ENCODE results near the gene PDCD1. TPM values are rescaled to one million over a fixed set of nuclear protein-coding genes. Genes with fewer than 3 reads are reported as not detected.

PDCD1 gene
- total and polyA plus RNA-seq, 2 experiments from 2014 or later: 0.44 TPM; not detected in 1

DNA sequence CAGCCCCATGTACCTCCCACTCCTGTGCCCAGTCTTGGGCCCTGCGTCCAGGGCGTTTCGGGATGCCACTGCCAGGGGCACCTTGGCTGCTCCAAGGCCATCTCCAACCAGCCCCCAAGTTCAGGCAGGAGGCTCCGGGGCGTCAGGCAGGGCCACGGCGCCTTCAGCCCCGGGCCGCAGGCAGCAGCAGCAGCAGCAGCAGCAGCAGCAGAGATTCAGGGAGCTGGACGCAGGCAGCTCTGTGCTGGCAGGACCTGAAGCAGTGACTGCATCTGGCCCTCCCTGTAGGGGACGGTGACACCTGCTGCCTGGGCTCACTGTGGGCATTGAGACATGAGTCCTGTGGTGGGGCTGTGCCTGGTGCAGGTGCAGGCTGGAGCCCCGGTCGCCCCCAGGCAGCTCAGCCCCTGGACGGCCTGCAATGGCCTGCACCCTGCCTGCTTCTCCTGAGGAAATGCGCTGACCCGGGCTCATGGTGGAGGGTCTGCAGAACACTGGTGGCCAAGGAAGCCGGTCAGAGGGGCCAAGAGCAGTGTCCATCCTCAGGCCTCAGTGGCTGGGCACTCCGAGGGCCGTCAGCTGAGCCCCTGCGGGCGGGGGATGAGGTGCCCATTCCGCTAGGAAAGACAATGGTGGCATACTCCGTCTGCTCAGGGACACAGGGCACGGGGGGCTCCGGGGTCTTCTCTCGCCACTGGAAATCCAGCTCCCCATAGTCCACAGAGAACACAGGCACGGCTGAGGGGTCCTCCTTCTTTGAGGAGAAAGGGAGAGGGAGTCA, 8.0 kb downstream of the PDCD1 start:
- no peak for DNase-seq (ENCODE audit: low spot score)
- H3K27me3 ChIP-seq: no peaks in the 10 kb centered on the region
- H3K9me2 ChIP-seq (replicated peaks; ENCODE audit: insufficient read depth): no peaks in the 10 kb centered on the region
- H3K4me3 ChIP-seq: no peak overlapping the region
- TF ChIP-seq EZH2 (IDR thresholded peaks at IDR 0.05; ENCODE audit: borderline replicate concordance): no peak
- TF ChIP-seq EZH2phosphoT487 (IDR thresholded peaks at IDR 0.05; ENCODE audit: low read depth, severe bottlenecking, unreplicated experiment): no peak
- TF ChIP-seq, protein P1, sequence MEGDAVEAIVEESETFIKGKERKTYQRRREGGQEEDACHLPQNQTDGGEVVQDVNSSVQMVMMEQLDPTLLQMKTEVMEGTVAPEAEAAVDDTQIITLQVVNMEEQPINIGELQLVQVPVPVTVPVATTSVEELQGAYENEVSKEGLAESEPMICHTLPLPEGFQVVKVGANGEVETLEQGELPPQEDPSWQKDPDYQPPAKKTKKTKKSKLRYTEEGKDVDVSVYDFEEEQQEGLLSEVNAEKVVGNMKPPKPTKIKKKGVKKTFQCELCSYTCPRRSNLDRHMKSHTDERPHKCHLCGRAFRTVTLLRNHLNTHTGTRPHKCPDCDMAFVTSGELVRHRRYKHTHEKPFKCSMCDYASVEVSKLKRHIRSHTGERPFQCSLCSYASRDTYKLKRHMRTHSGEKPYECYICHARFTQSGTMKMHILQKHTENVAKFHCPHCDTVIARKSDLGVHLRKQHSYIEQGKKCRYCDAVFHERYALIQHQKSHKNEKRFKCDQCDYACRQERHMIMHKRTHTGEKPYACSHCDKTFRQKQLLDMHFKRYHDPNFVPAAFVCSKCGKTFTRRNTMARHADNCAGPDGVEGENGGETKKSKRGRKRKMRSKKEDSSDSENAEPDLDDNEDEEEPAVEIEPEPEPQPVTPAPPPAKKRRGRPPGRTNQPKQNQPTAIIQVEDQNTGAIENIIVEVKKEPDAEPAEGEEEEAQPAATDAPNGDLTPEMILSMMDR (IDR thresholded peaks at IDR 0.05; ENCODE audit: poor library complexity): no peak
- no peaks in the 10 kb centered on the region for H3K79me2 ChIP-seq
- H3K4me1 ChIP-seq (ENCODE audit: insufficient read depth): no peaks in the 10 kb centered on the region
- H3K9me3 ChIP-seq (ENCODE audit: low read depth): no peaks in the 10 kb centered on the region
- H3K27ac ChIP-seq: no peak overlapping the region
- WGBS (ENCODE audit: low lambda C conversion rate, missing lambda C conversion rate): 94% methylated on average over 26 of the region's 27 CpGs
- no peaks in the 10 kb centered on the region for H3K36me3 ChIP-seq (replicated peaks; ENCODE audit: insufficient read depth, low read depth)
- H4K20me1 ChIP-seq (ENCODE audit: insufficient read depth, poor library complexity, severe bottlenecking): no peaks in the 10 kb centered on the region
- no peak overlapping the region for H3K4me2 ChIP-seq
- H2AFZ ChIP-seq: no peak overlapping the region

GRCh38 chr2:241849616-241850543, 8.8 kb downstream of the PDCD1 start:
- H3K27ac ChIP-seq: no peak overlapping the region
- H2AFZ ChIP-seq: no peak overlapping the region
- no peaks in the 10 kb centered on the region for H3K36me3 ChIP-seq (replicated peaks; ENCODE audit: insufficient read depth, low read depth)
- no peaks in the 10 kb centered on the region for H4K20me1 ChIP-seq (ENCODE audit: insufficient read depth, poor library complexity, severe bottlenecking)
- DNase-seq (ENCODE audit: low spot score): no peak
- 89% methylated on average over 16 of the region's 16 CpGs for WGBS (ENCODE audit: low lambda C conversion rate, missing lambda C conversion rate)
- no peak overlapping the region for H3K4me2 ChIP-seq
- no peaks in the 10 kb centered on the region for H3K79me2 ChIP-seq
- no peaks in the 10 kb centered on the region for H3K4me1 ChIP-seq (ENCODE audit: insufficient read depth)
- no peak for TF ChIP-seq EZH2 (IDR thresholded peaks at IDR 0.05; ENCODE audit: borderline replicate concordance)
- TF ChIP-seq, protein P1 (IDR thresholded peaks at IDR 0.05; ENCODE audit: poor library complexity): no peak
- no peak for TF ChIP-seq EZH2phosphoT487 (IDR thresholded peaks at IDR 0.05; ENCODE audit: low read depth, severe bottlenecking, unreplicated experiment)
- no peaks in the 10 kb centered on the region for H3K9me2 ChIP-seq (replicated peaks; ENCODE audit: insufficient read depth)
- H3K4me3 ChIP-seq: no peak overlapping the region
- H3K27me3 ChIP-seq: peaks cover 5% of the 10 kb centered on the region
- H3K9me3 ChIP-seq (ENCODE audit: low read depth): no peaks in the 10 kb centered on the region

DNA sequence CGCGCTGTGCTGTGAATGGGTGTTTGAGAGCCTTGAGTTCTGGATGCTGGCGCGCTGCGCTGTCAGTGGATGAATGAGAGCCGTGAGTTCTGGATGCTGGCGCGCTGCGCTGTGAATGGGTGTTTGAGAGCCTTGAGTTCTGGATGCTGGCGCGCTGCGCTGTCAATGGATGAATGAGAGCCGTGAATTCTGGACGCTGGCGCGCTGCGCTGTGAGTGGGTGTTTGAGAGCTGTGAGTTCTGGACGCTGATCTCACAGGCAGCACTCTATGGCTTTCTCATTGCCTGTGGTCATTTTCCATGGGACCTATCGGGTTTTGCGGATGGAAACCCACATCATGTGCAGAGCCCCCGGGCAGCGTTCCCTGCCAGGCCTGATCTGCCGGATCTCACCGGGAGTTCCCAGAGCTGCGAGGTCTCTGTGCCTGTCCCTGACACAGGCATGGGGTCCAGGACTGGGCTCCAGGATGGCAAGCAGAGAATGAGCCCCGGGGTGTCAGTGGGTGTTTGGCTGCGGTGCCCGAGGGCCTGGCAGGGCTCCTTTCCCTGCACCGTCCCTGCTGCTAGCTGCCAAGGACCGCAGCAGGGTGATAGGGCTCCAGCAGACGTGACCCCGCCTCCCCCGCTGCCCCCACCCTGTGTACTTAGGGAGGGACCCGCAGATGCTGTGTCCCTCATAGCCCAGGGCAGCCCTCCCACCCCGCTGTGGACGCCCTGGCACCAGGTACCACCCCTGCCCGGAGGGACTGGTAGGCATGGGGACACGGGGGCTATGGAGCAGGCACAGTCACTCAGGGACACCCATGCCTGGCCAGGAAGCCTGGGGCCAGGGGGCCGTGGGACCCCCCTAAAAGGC, 9.7 kb downstream of the PDCD1 start:
- Histone ChIP-seq H3K9me3 (ENCODE audit: low read depth) (no peaks in the 10 kb centered on the region), H3K36me3 (replicated peaks; ENCODE audit: insufficient read depth, low read depth) (no peaks in the 10 kb centered on the region), H3K9me2 (replicated peaks; ENCODE audit: insufficient read depth) (no peaks in the 10 kb centered on the region), H4K20me1 (ENCODE audit: insufficient read depth, poor library complexity, severe bottlenecking) (no peaks in the 10 kb centered on the region), H3K79me2 (no peaks in the 10 kb centered on the region), H2AFZ (no peak overlapping the region), H3K4me3 (no peak overlapping the region), H3K4me1 (ENCODE audit: insufficient read depth) (no peaks in the 10 kb centered on the region), H3K4me2 (no peak overlapping the region), H3K27me3 (peaks cover 5% of the 10 kb centered on the region), H3K27ac (no peak overlapping the region)
- TF ChIP-seq EZH2phosphoT487 (IDR thresholded peaks at IDR 0.05; ENCODE audit: low read depth, severe bottlenecking, unreplicated experiment): no peak
- TF ChIP-seq, protein P1 (IDR thresholded peaks at IDR 0.05; ENCODE audit: poor library complexity): no peak
- 93% methylated on average over 33 of the region's 39 CpGs for WGBS (ENCODE audit: low lambda C conversion rate, missing lambda C conversion rate)
- DNase-seq (ENCODE audit: low spot score): no peak
